ENCODE measurements around the gene ATP4A. TPM values are rescaled to one million over a fixed set of nuclear protein-coding genes. Genes with fewer than 3 reads are reported as not detected.
"Not testable (repeated sequence)": the region's sequence is repeated elsewhere in the genome, so short reads cannot be mapped to it uniquely, and the experiment has no call there.

The ATP4A gene
- total RNA-seq: not detected in 2 replicates

DNA sequence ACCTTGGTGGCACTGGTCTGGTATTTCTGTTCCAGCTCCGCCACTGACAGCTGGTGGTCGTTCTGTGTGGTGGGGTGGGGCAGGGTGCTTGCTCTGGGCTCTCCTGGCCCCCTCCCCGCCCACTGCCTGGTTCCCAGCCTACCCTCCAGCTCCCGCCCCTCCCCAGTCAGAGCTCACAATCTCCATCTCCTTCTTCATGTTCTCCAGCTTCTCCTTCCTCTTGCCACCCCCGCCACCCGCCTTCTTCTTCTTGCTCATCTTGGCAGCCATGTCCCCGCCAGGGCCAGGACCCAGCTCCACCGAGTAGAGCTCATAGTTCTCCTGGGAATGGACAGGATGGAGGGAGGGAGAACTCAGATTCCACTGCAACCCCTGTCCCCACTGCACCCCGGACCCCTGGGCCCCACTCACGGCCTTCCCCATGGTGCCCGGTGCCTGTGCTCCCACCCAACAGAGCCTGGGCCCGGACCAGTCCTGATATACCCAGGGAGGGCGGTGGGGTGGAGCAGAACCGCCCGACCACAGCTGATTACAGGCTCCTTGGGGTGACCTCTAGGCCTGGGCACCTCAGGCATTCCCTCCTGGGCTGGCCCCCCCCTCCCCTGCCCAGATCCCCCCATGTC, at the start of gene ATP4A:
Gene ATP4A (minus strand): TSS at position 452 of the 623 bp plus-strand sequence. CDS start 29 bp downstream, at position 423.
- DNase-seq (ENCODE audit: low read depth, low spot score): no peak

DNA sequence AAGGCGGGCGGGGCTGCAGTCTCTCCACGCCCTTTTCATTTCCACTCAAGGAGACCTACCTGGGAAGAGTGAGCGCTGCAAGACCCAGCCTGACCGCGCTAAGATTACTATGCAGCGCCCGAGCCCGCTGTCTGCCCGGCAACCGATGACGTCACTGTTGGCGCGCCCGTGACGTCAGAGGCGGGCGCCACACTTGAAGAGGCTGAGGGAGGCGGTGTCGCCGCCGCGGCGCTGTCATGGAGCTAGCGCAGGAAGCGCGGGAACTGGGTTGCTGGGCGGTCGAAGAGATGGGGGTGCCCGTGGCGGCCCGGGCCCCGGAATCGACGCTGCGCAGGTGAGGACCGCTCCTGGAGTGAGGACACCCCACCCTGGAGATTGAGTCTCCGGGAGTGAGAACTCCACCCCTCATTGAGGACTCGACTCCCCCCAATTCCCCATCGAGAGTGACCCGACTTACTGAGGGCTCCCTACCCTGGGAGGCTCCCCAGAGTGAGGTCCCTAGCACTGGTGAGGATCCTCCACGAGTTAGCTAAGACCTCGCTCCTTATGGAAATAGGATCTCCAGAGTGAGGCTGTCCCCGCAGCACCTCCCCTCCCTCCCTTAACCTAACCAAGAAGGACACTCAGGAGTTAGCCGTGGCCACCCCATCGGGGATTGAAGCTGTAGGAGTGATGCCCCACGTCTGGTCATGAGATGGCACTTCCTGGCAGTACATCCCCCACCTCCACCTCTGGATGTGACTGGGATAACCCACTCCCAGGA, 49.3 kb upstream of the ATP4A start, which contains the start of gene HAUS5:
Gene HAUS5 (plus strand): TSS at position 177 of the 763 bp plus-strand sequence. CDS start 60 bp downstream, at position 237.
- DNase-seq (ENCODE audit: low read depth, low spot score): peak; percentile 57

DNA sequence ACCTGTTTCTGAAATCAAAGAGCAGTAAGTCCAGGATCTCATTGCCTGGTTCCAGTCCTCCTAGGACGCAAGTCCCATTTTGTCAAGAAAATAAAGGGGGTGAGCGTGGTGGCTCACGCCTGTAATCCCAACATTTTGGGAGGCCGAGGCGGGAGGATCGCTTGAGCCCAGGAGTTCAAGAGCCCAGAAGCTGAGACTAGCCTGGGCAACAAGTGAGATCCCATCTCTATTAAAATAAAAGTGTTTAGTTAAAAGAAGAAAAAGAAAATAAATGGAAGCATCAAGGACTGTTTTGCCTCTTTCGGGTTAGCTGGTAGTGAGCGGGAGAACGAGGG, 48.7 kb upstream of the ATP4A start:
- DNase-seq (ENCODE audit: low read depth, low spot score): no peak

DNA sequence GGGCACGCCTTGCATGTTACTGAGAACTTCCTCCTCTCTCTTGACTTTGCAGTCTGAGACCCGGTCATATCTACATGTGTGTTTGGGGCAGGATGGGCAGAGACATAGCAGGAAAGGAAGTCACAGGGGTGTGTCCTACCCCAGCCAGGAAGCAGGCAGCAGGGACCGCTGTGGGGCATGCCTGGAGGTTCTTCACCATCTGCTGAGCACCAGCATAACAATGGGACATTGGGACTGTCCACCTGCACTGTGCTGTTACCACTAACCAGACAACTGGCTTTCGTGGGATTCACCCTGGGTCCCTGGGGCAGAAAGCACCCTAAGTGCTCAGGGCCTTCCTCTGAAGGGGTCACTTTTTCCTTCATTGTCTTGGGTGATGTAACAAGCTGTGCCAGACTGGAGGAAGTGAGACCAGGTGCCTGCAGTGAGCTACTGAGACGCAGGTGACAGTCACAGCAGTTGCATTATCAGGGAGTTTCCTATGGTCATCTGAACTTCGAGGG, 46.4 kb upstream of the ATP4A start:
- no peak for DNase-seq (ENCODE audit: low read depth, low spot score)

DNA sequence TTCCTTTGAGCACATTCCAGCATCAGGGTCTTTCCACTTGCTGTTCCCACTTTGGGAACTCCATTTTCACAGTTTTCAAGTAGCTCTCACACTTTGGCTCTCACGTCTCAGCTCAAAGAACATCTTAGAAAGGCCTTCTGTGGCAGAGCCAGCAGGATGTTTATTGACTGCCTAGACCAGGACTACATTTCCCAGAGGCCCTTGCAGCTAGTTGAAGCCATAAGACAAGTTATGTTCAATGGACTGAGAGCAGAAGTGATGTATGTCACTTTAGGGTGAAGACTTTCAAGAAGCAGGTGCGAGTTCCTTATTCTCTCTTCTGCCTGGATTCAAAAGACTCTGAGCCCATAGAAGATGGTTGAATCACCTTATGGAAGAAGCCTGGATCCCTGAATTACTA, 44.8 kb upstream of the ATP4A start:
- no peak for DNase-seq (ENCODE audit: low read depth, low spot score)

DNA sequence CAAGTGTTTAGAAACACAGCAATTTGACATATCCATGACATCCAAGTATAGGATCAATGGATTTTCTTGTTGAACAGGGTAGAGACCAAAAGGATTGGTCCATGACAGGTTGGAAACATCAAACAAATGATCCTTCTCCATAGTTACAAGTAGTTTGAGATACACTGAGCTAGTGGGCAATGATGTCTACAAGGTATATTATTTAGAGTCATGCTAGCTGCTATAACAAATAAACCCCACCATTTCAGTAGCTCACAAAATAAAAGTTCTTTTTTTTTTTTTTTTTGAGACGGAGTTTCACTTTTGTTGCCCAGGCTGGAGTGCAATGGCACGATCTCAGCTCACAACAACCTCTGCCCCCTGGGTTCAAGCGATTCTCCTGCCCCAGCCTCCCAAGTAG, 44.2 kb upstream of the ATP4A start:
- DNase-seq (ENCODE audit: low read depth, low spot score): no peak

DNA sequence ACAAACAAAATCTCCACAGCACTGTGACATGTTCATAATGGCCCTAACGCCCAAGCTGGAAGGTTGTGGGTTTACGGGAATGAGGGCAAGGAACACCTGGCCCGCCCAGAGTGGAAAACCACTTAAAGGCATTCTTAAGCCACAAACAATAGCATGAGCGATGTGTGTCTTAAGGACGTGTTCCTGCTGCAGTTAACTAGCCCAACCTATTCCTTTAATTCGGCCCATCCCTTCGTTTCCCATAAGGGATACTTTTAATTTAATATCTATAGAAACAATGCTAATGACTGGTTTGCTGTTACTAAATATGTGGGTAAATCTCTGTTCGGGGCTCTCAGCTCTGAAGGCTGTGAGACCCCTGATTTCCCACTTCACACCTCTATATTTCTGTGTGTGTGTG, 43.7 kb upstream of the ATP4A start:
- DNase-seq (ENCODE audit: low read depth, low spot score): not testable (repeated sequence)

DNA sequence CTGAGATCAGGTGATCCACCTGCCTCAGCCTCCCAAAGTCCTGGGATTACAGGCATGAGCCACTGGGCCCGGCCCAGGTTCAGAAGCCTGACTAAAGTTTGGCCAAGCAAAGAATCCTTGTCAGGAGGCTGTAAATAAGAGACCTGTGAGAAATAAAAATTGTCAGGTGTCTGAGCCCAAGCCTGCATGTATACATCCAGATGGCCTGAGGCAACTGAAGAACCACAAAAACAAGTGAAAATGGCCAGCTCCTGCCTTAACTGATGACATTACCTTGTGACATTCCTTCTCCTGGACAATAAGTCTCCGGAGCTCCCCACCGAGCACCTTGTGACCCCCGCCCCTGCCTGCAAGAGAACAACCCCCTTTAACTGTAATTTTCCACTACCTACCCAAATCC, 41.0 kb upstream of the ATP4A start:
- DNase-seq (ENCODE audit: low read depth, low spot score): not testable (repeated sequence)

DNA sequence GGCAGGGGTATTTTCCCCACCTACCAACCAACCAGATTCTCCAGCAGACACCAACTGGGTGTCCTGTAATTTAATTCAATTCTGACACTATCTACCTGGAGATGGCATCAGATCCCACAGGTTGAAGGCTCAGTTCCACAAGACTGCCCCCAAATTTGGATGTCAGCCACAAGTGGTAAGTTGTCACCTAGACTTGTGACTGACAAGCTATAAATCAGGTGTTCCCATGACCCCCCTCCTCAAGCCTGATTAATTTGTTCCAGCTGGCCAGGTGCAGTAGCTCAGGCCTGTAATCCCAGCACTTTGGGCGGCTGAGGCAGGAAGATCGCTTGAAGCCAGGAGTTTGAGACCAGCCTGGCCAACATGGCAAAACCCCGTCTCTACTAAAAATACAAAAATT, 38.5 kb upstream of the ATP4A start:
- DNase-seq (ENCODE audit: low read depth, low spot score): no peak

DNA sequence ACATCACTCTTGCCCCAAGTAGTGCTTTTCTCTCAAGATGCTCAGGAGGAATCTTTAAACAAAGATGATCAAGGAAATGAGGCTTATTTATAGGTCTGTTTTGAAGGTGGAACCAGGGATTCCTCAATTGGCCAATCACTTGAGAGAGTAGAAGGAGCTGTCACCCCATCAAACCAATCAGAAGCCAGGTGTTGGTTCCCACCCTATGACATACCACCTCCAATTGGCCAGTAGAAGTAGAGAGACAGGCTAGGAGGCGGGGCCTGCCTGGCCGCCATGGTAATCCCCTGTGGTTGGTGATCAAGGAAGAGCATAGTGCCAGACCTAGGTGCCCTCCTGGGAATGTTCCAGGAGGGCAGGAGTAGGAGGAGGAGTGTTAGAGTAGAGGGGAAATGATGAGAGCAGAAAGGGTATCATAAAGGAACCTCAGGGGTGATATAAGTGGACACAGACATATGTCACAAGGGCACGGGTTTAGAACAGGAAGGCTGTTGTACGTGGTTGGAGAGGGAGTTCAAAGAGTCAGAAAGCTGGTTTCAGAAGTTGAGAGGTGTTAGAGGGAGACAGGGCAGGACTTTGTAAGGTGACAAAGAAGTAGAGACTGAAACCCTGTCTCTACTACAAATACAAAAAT, 33.0 kb upstream of the ATP4A start:
- no peak for DNase-seq (ENCODE audit: low read depth, low spot score)

DNA sequence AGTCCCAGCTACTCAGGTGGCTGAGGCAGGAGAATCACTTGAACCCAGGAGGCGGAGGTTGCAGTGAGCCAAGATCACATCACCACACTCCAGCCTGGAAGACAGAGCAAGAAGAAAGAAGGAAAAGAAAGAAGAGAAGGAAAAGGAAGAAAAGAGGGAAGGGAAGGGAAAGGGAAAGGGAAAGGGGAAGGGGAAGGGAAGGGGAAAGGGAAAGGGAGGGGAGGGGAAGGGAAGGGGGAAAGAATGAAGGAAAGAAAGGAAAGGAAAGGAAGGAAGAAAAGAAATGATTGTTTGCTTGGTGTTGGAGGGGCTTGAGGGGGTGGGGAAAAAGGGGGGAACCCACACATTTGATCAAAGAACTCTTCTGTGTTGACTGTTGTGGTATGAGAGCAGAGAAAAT, 32.5 kb upstream of the ATP4A start:
- no peak for DNase-seq (ENCODE audit: low read depth, low spot score)

DNA sequence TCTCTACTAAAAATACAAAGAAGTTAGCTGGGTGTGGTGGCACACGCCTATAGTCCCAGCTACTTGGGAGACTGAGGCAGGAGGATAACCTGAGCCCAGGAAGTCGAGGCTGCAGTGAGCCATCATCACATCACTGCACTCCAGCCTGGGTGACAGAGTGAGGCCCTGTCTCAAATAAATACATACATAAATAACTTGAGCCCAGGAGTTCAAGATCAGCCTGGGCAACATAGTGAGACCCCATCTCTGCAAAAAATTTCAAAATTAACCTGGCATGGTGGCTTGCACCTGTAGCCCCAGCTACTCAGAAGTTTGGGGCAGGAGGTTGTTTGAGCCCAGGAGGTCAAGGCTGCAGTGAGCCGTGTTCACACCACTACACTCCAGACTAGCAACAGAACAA, 31.6 kb upstream of the ATP4A start:
- DNase-seq (ENCODE audit: low read depth, low spot score): not testable (repeated sequence)

DNA sequence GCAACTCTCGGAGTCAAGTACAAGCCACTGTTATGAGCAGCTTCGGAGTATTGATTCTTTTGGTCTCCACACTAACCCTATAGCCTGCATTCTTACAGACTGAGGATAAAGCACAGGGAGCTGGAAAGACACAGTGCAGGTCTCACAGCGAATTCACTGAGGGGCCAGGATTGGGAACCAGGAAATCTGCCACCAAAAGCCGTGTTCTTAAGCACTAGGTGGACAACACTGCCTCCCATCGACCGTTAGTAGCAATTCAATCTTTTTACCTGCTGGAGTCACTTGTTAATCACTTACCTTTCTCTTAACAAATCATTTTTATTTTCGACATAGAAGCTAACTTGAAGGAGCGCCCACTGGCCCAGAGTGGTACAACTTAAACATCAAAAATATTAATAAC, 28.8 kb upstream of the ATP4A start:
- DNase-seq (ENCODE audit: low read depth, low spot score): no peak

DNA sequence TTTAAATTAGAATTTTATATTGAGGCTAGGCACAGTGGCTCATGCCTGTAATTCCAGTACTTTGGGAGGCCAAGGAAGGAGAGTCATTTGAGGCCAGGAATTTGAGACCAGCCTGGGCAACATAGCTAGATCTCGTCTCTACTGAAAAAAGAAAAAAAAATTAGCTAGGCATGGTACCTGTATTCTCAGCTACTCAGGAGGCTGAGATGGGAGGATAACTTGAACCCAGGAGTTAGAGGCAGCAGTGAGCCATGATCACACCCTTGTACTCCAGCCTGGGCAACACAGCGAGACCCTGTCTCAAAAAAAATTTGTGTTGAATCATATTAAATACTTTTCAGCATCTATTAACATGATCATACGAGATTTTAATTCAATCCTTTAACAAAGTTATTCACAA, 27.4 kb upstream of the ATP4A start:
- DNase-seq (ENCODE audit: low read depth, low spot score): no peak

DNA sequence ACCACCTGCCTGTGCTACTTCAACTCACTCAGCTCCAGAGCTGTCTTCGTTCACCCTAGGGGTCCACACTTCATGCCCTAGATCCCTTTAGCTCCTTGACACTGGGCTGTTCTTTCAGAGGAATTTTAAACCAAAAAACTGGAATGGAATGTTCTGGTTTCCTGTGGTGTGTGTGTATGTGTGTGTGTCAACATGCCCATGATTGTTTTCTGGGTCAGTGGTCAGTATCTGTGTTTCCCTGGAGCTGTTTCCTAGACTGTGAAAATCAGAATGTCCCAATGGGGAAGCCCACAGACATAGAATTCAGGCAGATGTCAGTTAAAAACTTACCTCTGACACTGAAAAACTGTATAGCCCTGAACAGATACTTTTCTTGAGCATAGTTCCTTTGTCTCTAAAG, 23.9 kb upstream of the ATP4A start:
- no peak for DNase-seq (ENCODE audit: low read depth, low spot score)

DNA sequence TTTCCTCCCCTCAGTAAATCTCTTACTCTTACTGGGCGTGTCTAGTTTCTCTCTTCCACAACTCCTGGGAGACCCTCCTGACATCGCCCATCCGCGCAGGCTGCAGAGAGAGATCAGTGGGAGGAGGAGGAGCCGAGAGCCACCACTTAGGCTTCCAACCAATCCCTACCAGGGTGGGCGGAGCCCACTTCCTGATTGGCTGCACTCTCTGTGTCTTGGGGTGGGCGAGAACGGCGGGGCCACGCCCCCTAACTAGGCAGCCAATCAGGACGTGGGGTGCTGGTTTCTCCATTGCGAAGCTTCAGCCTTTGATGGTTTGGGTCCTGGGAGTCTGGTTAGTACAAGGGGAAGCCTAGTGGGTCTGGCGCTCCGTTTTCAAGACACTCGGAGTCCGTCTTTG, 22.4 kb upstream of the ATP4A start, which contains the start of gene PMIS2:
Gene PMIS2 (plus strand): TSS at position 326 of the 400 bp plus-strand sequence. CDS start 87 bp downstream, outside the sequence.
- DNase-seq (ENCODE audit: low read depth, low spot score): no peak

DNA sequence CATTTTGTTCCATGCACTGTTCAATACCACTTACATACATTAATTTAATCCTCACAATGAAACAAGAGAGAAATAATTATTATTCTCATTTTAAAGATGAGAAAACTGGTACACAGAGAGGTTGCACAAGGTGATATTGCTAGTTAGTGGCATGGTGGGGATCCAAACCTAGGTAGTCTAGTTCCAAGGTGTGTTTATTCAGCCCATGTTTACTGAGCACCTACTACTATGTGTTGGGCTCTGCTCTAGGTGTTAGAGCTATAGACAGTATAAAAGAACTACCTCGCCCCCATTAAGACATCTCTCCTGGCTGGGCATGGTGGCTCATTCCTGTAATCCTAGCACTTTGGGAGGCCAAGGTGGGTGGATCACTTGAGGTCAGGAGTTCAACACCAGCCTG, 19.3 kb upstream of the ATP4A start:
- DNase-seq (ENCODE audit: low read depth, low spot score): no peak

DNA sequence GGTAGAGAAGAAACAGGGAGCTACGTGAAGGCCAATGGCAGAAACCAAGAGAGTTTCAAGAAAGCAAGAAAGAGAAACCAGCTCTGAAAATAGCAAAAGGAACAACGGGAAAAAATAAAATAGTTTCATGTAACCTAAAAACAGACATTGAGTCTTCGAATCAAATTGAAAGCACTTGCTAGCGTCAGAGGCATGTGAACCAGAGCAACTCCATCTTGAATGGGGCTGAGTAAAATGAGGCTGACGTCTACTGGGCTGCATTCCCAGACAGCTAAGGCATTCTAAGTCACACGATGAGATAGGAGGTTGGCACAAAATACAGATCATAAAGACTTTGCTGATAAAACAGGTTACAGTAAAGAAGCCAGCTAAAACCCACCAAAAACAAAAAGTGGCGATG, 15.2 kb upstream of the ATP4A start:
- no peak for DNase-seq (ENCODE audit: low read depth, low spot score)

DNA sequence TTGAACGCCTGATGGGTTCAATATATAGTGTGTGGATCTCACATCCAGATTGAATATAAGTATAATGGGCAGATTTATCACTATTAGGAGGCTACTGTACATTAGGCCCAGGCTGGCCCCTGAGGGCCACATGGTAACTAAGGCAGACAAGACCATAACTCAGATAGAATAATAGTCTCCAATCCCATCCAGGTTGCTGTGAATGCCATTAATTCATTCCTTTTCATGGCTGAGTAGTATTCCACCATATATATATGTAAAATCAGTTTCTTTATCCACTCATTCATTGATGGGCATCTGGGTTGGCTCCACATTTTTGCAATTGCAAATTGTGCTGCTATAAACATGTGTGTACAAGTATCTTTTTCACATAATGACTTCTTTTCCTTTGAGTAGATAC, 14.5 kb upstream of the ATP4A start:
- no peak for DNase-seq (ENCODE audit: low read depth, low spot score)

DNA sequence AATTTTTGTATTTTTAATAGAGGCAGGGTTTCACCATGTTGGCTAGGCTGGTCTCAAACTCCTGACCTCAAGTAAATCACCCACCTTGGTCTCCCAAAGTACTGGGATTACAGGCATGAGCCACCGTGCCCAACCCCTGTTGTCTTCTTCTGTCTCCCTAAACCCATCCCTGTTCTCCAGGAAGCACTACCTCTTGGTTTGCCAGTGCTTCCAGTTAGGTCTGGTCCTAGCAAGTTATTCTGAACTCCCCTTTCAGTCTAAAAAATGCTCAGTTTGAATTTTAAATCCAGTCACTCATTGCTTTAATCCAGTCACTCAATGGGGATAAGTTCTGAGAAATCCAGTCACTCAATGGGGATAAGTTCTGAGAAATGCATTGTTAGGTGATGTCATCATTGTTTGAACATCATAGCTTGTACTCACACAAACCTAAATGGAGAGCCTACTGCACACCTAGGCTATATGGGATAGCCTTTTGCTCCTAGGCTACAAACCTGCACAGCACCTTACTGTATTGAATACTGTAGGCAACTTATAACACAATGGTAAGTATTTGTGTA, 8.0 kb upstream of the ATP4A start:
- DNase-seq (ENCODE audit: low read depth, low spot score): no peak

DNA sequence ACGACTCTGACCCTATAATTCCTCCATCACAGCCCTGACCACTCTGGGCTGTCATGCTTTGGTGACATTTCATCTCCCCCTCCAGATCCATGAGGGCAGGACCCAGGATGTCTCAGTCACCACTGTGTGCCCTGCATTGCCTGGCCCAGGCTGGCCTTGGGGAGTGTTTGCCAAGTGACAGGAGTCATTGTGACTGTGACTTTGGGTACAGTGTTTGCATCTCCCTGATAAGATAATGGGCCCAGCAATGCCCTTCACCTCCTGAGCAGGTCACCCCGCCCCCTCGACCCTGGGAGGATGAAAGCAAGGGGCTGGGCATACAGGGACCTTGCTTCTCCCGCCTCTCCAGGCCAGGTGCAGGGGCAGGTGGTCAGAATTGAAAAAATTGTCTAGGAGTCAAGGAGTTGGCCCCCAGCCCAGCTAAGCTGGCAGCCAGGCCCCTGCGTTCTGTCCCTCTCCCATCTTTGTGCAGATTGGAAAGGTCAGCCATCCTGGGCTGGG, 5.9 kb upstream of the ATP4A start:
- DNase-seq (ENCODE audit: low read depth, low spot score): no peak

DNA sequence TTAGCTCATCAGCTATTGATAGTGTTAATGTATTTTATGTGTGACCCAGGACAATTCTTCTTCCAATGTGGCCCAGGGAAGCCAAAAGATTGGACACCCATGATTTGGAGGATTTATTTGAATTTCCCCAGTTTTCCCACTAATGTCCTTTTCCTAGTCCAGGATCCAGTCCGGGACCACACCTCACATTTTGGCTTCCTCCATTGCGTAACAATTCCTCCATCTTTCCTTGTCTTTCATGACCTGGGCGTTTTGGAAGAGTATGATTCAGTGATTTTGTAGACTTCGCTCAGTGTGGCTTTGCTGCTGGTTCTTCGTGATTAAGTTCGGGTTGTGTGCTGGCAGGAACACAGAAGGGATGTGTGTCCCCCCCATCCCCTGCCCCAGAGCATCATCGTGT, 3.3 kb upstream of the ATP4A start:
- DNase-seq (ENCODE audit: low read depth, low spot score): no peak

Measured in pulmonary artery endothelial cell (primary cell).